Activated CD4-positive, alpha-beta T cell treated with anti-CD3 and anti-CD28 coated beads, Interleukin-2, Interleukin-6, amounts not matched to agents 100 ng/mL and 50 ng/mL, durations not matched to agents 16 hours and 8 hours (primary cell): ENCODE measurements around the gene RPS17.
"Not testable (repeated sequence)": the region's sequence is repeated elsewhere in the genome, so short reads cannot be mapped to it uniquely, and the experiment has no call there.

Experiments used
- DNase-seq: peaks from one replicate; pipeline ENCODE4 v3.0.0-alpha.2; 2020

The RPS17 gene

GRCh38 chr15:82505842-82506241 lies 34.4 kb downstream of the RPS17 start:
- not testable (repeated sequence) for DNase-seq

DNA sequence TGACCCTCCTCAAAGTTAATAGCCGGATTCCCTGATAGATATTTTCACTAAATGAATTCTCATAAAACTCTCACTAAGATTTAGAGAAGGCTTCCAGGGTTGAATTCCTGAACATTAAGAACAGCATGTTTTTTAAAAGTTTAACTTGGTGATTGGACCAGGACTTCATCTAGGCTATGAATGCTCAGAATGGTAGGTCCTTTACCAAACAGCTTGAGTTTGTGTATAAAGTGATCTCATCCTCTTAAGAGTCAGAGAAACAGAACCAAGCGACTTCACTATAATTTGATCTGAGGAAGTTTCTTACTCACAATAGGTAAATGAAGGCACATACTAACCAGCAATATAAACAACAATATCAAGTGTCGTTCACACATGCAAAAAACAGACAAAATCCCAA lies 36.2 kb downstream of the RPS17 start:
- DNase-seq: not testable (repeated sequence)

DNA sequence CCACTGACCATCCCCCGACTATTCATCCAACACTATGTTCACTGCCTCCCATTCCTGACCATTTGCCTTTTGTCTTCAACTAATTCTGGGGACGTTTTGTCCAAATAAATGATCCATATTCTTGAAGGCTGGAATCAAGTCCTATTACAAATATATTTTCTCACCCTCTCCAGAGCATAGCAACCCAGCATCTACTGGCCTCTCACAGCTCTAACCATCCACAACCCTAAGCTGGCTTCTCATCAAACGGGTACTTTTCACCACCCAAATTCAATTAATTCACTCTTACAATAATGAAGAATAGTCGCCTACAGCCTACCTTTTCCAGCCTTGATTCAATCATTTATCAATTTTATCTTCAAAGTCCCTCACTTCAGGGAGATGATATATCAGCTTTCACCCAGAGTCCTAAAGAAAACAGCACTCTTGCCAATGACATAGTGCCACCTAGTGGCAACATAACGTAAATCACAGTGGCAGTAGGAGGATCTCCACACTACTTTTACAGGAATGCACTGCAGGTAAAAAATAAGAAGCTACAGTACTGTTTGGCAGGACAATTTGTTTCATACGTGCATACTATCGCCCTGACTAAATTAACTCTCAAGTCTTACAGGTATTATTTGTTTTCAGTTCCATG lies 37.4 kb downstream of the RPS17 start:
- DNase-seq: peak; percentile 41

GRCh38 chr15:82500772-82501171 lies 39.5 kb downstream of the RPS17 start:
- DNase-seq: not testable (repeated sequence)

DNA sequence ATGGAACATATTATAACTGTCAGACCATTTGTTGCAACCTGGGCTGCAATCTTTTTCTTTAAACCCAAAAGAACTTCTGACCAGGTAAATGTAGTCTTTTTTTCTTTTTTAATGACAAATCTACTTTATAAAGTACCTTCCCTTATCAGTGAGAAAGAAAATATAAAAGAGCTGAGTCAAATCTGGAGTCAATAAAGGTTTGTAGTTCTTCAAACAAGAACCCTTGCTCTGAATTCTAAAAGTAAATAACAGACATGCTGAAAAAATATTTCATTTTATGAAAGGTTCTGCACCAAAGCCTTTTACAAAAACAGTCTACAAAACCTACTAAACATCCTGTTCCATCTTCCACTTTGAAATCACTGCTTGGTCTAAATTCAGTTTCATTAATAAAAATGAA lies 42.3 kb downstream of the RPS17 start:
- not testable (repeated sequence) for DNase-seq

DNA sequence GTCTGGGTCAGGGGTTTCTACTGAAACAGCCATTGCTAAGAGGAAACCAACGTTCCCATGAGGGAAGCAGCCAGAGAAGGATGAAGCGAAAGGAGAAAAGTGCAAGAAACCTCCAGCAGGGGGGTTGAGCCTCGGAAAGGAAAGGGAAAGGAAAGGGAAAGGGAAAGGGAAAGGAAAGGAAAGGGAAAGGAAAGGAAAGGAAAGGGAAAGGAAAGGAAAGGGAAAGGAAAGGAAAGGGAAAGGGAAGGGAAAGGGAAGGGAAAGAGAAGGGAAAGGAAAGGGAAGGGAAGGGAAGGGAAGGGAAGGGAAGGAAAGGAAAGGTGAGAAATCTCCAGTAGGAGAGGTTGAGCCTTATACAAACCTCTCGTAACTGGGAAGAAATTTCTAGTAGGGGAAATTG lies 52.0 kb downstream of the RPS17 start:
- DNase-seq: not testable (repeated sequence)

GRCh38 chr15:82487045-82487444 lies 53.2 kb downstream of the RPS17 start:
- DNase-seq: not testable (repeated sequence)
